ENCODE measurements around the gene DNAL4.
A peak's percentile ranks its signal among the peaks of the same experiment; 100 is the strongest.

DNAL4 gene

DNA sequence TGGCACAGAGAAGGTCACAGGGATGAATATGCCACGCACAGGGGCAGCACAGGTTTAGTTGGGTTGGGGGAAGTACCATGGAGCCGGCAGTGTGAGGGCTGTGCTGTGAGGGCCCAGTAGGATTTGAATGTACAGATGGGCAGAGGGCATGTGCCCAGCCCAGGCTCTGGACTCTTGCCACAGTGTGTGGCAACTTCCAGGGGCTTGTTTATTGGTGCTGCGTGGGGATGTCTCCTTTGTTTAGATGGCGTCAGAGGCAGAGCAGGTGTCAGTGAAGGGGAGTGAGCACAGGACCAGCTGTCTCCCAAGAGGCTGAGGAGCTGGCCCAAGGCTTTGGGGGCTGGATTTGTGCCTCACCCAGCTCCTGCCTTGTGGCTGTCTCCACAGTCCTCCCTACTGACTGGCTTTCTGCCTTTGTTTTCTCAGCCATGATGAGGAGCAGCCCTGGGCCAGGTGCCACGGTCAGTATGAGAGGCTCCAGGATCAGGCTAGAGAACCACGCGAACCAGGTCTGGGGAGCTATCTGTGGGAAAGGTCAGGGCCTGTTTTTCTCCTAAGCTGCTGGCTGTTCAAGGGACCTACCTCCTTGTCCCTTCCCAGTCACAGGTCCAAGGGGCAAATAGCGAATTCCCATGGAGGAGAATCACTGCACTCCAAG lies 60.1 kb downstream of the DNAL4 start:
- Histone ChIP-seq H3K36me3 (replicated peaks) (peaks cover 89% of the 10 kb centered on the region), H3K27me3 (ENCODE audit: low read depth) (no peaks in the 10 kb centered on the region), H3K4me3 (no peak overlapping the region), H3K4me1 (no peaks in the 10 kb centered on the region), H3K9me3 (no peaks in the 10 kb centered on the region)
- in situ Hi-C loops (cut with MboI; ENCODE audit: low sequenced_read_pairs) = no loop called here
- DNase-seq (ENCODE audit: low spot score in 2 of 2) = no peak

DNA sequence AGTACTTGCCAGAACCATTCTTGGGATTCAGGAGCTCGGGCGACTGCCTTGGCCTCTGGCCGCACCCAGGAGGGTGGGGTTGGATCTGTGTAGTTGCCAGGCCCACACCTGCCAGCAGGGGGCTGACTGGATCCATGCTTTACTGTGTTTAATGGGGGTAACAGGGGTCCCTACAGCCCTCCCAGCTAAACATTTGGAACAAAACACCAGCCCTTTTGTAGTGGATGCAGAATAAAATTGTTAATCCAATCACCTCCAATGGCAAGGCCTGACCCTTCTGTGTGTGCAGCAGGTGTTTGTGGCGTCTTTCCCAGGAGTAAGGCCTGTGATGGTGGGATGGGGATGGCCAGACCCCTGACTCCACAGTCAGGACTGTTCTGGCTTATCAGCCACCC lies 60.6 kb downstream of the DNAL4 start:
- in situ Hi-C loops (cut with MboI; ENCODE audit: low sequenced_read_pairs) = no loop called here
- DNase-seq (ENCODE audit: low spot score in 2 of 2) = peak; percentile 9 to 73
- no peaks in the 10 kb centered on the region for H3K4me1 ChIP-seq
- H3K4me3 ChIP-seq = no peak overlapping the region
- H3K27me3 ChIP-seq (ENCODE audit: low read depth) = no peaks in the 10 kb centered on the region
- H3K36me3 ChIP-seq (replicated peaks) = peaks cover 89% of the 10 kb centered on the region
- no peaks in the 10 kb centered on the region for H3K9me3 ChIP-seq

DNA sequence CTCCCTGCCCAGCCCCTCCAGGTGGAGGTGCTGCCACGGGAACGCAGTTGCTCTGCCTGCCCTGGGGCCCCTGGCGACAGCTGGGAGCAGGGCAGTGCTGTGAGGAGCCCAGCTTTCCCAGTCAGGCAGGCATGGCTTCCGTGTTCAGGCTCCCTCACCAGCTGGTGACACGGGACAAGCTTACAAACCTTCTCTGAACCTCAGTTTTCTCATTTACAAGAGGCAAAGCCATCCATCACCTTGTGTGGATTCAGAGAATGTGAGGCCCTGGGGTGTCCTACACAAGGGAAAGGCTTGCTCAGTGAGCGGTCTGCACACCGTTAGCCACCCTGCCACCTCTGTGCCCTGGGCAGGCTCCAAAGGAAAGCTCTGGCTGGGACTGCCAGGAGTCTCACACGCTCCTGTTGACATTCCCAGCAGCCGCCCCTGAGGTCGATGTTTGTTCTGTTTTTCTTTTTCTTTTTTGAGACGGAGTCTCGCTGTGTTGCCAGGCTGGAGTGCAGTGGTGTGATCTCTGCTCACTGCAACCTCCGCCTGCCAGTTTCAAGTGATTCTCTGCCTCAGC lies 61.6 kb downstream of the DNAL4 start:
- no peak overlapping the region for H3K4me3 ChIP-seq
- no peaks in the 10 kb centered on the region for H3K9me3 ChIP-seq
- no peak for DNase-seq (ENCODE audit: low spot score in 2 of 2)
- no peaks in the 10 kb centered on the region for H3K27me3 ChIP-seq (ENCODE audit: low read depth)
- peaks cover 89% of the 10 kb centered on the region for H3K36me3 ChIP-seq (replicated peaks)
- H3K4me1 ChIP-seq = no peaks in the 10 kb centered on the region
- in situ Hi-C loops (cut with MboI; ENCODE audit: low sequenced_read_pairs) = no loop called here

DNA sequence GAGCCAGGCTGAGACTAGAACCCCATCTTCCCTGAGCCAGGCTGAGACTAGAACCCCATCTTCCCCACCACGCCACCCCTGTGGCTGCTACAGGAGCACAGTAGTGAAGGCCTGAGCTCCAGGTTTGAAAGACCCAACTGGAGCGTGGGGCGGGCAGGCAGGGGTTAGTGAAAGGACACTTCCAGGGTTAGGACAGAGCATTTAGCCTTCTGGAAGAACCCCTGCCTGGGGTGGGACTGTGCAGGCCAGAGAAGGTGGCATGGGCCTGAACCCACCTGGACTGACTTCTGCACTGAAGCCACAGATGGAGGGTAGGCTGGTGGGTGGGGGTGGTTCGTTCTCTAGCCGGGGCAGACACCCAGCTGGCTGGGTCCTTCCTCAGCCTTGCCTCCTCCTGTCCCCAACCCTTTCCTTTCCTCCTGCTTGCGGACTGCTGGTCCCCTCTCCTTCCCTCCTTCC lies 62.2 kb downstream of the DNAL4 start:
- no peaks in the 10 kb centered on the region for H3K27me3 ChIP-seq (ENCODE audit: low read depth)
- no peak overlapping the region for H3K4me3 ChIP-seq
- H3K4me1 ChIP-seq = no peaks in the 10 kb centered on the region
- H3K9me3 ChIP-seq = no peaks in the 10 kb centered on the region
- in situ Hi-C loops (cut with MboI; ENCODE audit: low sequenced_read_pairs) = no loop called here
- no peak for DNase-seq (ENCODE audit: low spot score in 2 of 2)
- peaks cover 89% of the 10 kb centered on the region for H3K36me3 ChIP-seq (replicated peaks)

DNA sequence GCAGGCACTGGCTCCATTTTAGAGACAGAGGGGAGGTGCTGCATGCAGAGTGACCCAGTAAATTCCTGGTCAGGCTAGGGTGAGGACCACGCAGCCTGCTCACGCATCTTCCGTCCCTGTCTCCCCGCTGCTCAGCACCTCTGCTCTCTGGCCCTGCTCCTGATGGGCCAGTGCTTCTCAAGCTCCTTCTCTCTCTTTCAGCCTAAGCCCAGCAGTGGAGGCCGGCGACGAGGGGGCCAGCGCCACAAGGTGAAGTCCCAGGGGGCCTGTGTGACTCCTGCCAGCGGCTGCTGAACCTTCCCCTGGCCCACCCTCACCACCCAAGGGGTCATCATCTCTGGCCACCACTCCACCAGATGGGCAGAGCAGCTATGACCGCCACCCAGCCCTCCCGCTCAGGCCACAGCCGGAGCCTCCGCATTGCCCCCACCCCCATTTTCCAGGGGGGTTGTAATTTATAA lies 63.5 kb downstream of the DNAL4 start:
- H3K4me3 ChIP-seq = no peak overlapping the region
- H3K36me3 ChIP-seq (replicated peaks) = peaks cover 89% of the 10 kb centered on the region
- in situ Hi-C loops (cut with MboI; ENCODE audit: low sequenced_read_pairs) = no loop called here
- no peaks in the 10 kb centered on the region for H3K27me3 ChIP-seq (ENCODE audit: low read depth)
- H3K9me3 ChIP-seq = no peaks in the 10 kb centered on the region
- no peak for DNase-seq (ENCODE audit: low spot score in 2 of 2)
- H3K4me1 ChIP-seq = no peaks in the 10 kb centered on the region

DNA sequence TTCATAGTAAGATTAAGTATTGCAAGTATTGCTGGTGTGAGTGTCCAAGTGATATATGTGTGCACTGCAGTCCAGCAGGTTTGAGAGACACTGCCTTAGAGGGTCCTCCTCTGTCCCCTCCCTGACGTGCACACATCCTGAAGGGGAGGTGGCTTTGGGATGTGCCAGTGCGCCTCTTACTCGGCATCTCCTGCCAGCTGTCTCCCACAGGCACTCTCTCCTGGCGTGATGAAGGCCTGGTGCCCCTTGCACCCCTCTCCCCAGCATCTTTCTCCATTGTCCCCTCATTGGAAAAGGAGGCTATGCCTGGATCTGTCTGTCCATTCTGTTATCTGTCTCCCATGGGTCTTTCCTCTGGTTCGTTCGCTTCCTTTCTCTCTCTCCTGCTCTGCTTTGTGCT lies 64.0 kb downstream of the DNAL4 start:
- H3K4me3 ChIP-seq = no peak overlapping the region
- H3K9me3 ChIP-seq = no peaks in the 10 kb centered on the region
- in situ Hi-C loops (cut with MboI; ENCODE audit: low sequenced_read_pairs) = no loop called here
- H3K4me1 ChIP-seq = no peaks in the 10 kb centered on the region
- no peak for DNase-seq (ENCODE audit: low spot score in 2 of 2)
- no peaks in the 10 kb centered on the region for H3K27me3 ChIP-seq (ENCODE audit: low read depth)
- peaks cover 89% of the 10 kb centered on the region for H3K36me3 ChIP-seq (replicated peaks)

DNA sequence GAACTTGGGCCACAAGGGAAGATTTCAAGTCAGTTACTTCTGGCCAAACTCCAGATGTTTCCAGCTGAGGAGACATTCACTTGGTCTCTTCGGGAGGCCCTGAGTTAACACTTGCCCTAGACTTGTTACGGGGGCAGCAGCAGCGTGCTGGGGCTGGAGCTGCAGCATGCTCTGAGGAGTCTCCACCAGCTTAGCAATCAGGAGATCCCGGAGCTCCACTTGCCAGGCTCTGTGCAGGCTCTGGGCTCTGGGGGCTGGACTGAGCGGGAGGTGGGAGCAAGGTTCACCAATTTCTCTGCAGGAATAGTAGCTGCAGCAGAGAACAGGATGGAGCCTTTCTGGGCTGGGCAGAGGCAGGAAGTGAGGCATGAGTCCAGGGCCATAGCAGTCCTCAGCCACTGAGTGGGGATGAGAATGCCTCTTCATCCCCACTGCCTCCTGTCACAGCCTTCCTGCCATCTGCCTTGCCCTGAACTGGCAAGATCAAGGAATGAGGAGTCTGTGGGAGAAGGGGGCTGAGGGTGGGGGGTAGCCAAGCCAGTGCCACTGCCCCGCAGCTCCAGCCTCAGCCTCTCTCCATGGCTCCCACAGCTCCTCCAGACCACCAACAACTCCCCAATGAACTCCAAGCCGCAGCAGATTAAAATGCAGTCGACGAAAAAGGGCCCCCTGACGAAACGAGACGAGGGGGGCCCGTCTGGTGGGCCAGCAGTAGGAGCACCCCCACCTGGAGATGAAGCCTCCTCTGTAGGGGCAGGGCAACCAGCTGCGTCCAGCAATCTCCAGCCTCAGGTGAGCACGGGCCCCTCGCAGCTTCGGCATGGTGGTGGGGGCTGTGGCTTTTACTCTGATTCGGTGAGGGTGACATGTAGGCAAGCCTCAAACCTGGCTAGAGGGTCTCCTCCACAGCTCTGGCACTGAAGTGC lies 64.8 kb downstream of the DNAL4 start:
- no peak overlapping the region for H3K4me3 ChIP-seq
- no peaks in the 10 kb centered on the region for H3K4me1 ChIP-seq
- DNase-seq (ENCODE audit: low spot score in 2 of 2) = no peak
- H3K36me3 ChIP-seq (replicated peaks) = peaks cover 89% of the 10 kb centered on the region
- in situ Hi-C loops (cut with MboI; ENCODE audit: low sequenced_read_pairs) = no loop called here
- no peaks in the 10 kb centered on the region for H3K9me3 ChIP-seq
- no peaks in the 10 kb centered on the region for H3K27me3 ChIP-seq (ENCODE audit: low read depth)
